HUDEP-2 (cell line): ENCODE measurements around the gene MRTFA.

Source experiments
- DNase-seq, 76 experiments: peaks; one replicate each; lab custom pipeline; 2025; ENCODE audit not compliant: unreplicated experiment in 76 of 76; lab: John Stamatoyannopoulos, UW

The MRTFA gene

GRCh38 chr22:40477683-40478337 lies 158.7 kb downstream of the MRTFA start:
- no peak for DNase-seq

GRCh38 chr22:40476341-40476740 lies 160.2 kb downstream of the MRTFA start:
- no peak for DNase-seq

GRCh38 chr22:40473703-40474102 lies 162.8 kb downstream of the MRTFA start:
- no peak for DNase-seq

- DNase-seq: no peak
Observed at GRCh38 chr22:40472579-40472978, 163.9 kb downstream of the MRTFA start.

GRCh38 chr22:40472051-40472450 lies 164.5 kb downstream of the MRTFA start:
- no peak for DNase-seq

DNA sequence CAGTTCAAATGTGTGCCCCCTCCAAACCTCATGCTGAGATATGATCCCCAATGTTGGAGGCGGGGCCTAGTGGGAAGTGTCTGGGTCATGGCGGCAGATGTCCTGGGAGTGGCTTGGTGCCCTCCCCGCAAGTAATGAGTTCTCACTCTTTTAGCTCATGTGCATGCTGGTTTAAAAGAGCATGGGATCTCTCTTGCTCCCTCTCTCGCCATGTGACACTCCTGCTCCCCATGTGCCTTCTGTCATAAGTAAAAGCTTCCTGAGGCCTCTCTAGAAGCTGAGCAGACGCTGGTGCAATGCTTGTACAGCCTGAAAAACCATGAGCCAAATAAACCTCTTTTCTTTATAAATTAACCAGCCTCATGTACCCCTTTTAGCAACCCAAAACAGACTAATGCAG lies 167.3 kb downstream of the MRTFA start:
- DNase-seq: no peak

DNA sequence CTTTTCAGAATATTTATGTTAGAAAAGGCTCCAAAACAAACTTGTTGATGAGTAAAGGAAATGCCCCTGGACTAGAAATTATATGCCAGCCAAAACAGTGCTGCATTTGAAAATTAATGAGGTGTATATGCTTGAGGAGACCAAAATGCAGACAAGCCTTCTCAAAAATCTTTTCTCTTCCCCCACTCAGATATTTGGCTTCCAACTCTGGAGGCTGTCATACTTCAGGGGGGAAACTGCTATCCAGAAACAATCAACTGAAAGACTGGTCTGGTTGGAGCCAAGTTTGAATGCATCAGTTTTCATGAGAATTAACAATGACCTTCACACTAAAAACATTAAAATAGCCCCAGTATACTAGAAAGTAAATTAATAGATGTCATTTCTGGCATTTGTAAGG lies 167.9 kb downstream of the MRTFA start:
- no peak for DNase-seq

DNA sequence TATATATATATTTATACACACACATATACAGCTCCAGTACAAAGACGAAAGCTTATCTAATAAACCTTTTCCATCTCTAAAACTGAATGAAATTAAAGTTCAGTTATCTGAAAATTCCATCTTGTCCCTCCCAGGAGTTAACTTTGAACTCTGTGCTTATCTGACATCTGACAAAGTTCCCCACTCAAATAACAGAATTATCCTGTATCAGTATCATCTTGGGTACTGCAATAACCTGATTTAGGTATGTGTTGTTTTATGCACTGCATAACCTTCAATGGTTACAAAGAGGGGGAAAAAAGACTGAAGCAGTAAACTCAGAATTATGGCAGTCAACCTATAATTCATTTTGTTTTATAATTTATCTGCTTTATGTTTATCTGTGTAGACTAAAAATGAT lies 169.5 kb downstream of the MRTFA start:
- DNase-seq: no peak

DNA sequence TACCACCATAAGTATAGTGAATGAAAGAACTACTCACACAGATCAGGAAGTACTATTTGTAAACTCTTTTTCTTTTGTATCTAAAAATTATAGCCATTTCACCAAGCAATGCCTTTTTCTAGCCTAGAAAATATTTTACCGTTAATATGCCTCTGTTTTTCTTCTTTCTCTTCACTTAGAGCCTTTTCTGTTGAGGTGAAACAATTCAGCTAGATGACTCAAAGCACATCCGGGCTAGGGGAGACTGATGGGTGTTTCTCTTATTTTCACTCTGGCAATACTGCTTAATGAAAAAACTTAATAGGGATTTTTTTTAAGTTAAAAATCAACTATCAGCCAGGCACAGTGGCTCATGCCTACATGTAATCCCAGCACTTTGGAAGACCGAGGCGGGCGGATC lies 172.8 kb downstream of the MRTFA start:
- no peak for DNase-seq

- DNase-seq: peak in 10 of 76 experiments; percentile 1 to 14 (median 6)
Observed at GRCh38 chr22:40463017-40463631, 173.4 kb downstream of the MRTFA start.

GRCh38 chr22:40462195-40462984 lies 174.1 kb downstream of the MRTFA start:
- peak in 1 of 76 experiments; percentile 7 for DNase-seq

DNA sequence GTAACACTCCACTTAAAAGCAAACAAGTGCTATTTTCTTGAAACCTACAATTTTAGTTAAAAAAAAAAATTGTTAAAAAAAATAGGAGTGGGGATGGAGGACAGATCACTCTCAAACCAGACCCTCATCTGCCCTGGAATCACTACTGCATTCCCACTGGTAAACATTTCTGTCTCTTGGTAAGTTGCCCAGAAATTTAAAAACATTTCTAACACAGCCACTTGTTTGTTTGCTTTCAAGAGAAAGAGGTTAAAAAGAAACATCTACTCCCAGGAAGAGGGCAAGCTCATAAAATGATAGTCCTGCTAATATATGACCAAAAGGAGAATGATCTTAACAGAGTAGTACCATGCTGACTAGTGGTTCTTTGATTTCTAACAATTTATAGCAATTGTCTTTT lies 182.8 kb downstream of the MRTFA start:
- no peak for DNase-seq

DNA sequence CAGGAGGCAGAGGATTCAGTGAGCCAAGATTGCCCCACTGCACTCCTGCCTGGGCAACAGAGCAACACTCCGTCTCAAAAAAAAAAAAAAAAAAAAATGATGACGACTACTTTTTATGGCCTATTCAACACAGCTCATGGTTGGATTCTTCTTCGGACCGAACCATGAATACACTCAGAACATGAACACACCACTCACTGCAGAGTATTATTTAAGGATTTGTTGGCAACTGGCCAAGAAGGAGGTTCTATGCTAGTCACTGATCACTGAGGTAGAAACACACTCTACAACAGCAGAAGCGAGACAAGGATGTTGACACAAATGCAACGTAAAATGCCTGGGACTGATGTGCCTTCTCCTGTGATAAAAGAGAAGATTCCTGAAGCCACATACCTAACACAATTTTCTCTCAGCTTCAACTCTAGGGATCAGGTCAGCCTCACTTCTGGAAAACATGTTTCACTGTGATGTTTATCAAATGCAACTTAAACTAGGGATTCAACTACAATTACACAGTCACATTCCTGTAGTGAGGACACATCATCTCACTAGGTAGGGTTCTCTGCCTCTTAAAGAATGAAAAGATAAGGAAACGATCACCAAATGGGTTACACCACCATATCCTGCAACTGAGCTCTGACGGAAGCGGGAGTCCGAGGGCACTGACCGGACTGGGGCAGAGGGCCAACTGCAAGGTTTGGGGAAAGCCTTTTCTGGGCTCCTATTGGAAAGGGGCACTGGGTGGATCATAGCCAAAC lies 183.6 kb downstream of the MRTFA start:
- DNase-seq: no peak

- DNase-seq: no peak
Observed at GRCh38 chr22:40451210-40451609, 185.3 kb downstream of the MRTFA start.

- no peak for DNase-seq
Observed at GRCh38 chr22:40450616-40451015, 185.9 kb downstream of the MRTFA start.

DNA sequence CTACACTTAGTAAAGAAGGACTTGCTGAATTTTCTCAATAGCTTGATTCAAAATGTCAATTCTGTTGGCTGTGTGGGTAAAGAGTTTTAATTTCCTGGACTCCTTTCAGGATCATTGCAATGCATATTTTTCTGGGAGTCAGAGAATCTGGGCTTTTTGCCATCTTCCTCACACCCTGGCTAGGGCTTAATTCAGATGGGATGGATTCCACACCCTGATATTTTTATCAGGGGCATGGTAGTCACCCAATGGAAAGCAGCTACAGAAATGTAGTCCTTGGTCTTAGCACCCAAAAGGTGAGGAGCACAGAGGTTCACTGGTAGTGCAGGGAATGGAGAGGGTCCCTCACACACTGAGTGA lies 186.9 kb downstream of the MRTFA start:
- DNase-seq: no peak

DNA sequence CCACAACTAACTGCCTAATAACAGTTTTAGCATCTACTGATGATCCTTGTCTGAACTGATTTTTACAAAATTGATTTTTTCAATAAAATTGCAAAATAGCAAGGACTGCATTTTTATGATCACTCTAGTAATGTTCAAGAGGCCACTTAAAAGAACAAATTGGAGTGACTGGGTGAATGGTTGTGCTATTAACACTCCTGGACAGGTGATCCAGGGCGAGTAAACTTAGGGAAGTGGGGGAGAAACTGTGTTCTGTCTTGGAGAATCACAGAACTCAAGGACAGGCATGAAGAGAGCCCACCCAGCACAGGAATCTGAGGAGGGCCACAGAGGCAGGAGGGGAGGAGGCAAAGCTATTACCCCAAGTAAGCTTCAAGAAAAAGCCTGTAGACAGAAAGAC lies 190.3 kb downstream of the MRTFA start:
- DNase-seq: no peak

DNA sequence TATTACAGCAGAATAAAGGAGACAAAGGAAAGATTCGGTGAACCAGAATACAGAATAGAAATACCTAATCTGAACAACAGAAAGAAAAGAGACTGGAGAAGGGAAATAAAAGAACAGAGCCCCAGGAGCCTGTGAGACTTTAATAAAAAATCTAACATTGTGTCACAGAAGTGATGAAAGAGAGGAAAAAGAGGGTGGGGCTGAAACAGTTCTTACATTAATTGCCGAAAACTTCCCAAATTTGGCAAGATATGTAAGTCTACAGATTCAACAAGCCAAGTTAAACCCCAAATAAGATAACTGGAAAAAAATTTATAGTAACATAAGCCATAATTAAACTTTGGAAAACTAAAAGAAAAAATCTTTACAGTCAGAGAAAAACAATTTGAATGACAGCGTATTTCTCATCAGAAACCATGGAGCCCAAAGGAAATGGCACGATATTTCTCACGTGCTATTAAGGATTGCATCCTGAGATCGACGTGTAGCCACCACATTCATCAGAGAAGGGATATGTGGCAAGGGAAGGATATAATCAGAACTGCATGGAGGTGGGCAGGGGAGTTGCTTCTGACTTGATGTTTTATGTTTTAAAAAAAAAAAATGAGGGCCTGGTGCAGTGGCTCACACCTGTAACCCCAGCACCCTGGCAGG lies 192.2 kb downstream of the MRTFA start:
- DNase-seq: no peak

DNA sequence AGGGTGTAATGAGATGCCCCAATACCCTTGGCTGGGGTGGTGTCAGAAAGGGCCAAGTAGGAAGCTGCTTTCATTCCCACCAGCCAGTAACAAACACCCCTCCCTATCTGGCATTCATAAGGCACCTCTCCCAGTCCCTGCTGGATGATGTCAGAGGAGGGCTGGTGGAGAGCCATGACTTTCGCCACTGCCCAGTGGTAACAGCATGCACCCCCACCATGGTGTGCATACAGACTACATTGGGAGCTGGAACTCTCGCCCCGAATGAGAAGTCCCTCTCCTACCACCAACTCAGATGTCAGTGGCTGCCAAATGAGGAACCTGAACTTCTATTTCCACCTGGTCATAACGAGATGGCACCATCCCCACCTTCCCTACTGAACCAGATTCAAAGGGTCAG lies 192.8 kb downstream of the MRTFA start:
- no peak for DNase-seq

DNA sequence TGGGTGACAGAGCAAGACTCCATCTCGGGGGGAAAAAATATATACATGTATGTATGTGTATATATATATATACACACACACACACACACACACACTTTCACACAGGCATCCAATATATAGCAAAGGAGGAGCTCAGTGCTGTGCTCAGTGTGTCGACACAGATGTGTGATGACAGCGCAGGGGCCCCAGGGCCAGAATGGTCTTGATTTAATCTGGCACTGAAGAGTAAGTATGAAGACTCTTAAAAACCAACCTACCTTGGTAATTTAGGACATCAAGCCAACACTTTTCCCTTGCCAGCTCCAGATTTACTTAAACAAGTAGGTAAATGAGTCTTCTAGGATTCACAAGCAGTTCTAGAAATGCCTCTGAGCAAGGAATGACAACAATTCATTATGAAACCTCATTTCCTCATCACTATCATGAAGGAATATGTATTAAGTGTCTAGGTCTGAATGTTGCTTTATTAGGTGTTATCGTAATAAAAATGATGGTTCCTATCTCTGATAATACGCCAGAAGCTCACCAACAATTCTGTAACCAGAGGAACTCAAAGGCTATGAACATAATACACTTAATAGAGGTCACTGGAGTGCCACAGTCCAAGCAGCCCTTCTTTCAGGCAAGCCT lies 194.6 kb downstream of the MRTFA start:
- DNase-seq: no peak
